NCI-H460 (cell line): Measurements from ENCODE around the gene PPP1R13B. TPM values are rescaled to one million over a fixed set of nuclear protein-coding genes. Genes with fewer than 3 reads are reported as not detected.

Experiments used
- DNase-seq: peaks from one replicate; pipeline ENCODE4 v3.0.0-alpha.2; 2016; ENCODE audit warnings: low read depth; ENCODE audit errors: extremely low read depth
- total RNA-seq: library from RNA; depleted of rRNA; stranded (reverse); fragments of >200 nt; shearing (Covaris generic); gene quantifications from 2 replicates; pipeline ENCODE4 v1.2.3, GENCODE V29; 2014

Gene PPP1R13B
- total RNA-seq, 1 experiment from 2014 or later, result 1.4 TPM

- no peak for DNase-seq
These were observed 131.1 kb downstream of the PPP1R13B start for GRCh38 chr14:103716091-103716801.

- peak; percentile 100 for DNase-seq
These were observed 132.0 kb downstream of the PPP1R13B start, which contains the start of the genes XRCC3 and ZFYVE21 for GRCh38 chr14:103715052-103716000. TSS of gene XRCC3 (minus strand) at chr14:103715451. CDS start at chr14:103711087, 4,364 bp downstream. TSS of gene ZFYVE21 (plus strand) at chr14:103715810. CDS start at chr14:103715842, 32 bp downstream.

DNA sequence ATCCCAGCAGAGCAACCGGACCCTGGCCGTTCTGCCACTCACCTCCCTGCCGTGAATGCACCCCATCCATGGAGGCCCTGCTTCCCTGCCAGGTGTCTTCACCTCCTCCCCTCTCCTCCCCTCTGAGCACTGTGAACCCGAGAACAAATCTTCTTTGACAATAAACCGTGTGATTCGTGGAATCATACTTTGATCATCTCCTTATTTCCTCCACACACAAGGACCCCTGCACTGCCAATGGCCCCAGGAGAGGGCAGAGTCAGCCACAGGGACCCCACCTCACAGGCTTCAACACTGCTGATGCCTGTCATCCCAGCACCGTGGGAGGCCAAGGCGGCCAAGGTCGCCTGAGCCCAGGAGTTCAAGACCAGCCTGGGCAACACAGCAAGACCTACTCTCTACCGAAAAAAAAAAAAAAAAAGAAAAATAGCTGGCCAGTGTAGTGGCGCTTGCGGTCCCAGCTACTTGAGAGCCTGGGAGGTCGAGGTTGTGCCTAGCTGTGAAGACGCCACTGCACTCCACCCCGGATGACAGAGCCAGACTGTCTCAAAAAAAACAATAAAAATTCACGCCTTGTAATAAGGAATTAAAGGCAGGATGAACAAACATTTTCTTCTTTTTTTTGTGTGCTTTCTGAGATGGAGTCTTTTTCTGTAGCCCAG, 133.2 kb downstream of the PPP1R13B start:
- DNase-seq, result no peak

DNA sequence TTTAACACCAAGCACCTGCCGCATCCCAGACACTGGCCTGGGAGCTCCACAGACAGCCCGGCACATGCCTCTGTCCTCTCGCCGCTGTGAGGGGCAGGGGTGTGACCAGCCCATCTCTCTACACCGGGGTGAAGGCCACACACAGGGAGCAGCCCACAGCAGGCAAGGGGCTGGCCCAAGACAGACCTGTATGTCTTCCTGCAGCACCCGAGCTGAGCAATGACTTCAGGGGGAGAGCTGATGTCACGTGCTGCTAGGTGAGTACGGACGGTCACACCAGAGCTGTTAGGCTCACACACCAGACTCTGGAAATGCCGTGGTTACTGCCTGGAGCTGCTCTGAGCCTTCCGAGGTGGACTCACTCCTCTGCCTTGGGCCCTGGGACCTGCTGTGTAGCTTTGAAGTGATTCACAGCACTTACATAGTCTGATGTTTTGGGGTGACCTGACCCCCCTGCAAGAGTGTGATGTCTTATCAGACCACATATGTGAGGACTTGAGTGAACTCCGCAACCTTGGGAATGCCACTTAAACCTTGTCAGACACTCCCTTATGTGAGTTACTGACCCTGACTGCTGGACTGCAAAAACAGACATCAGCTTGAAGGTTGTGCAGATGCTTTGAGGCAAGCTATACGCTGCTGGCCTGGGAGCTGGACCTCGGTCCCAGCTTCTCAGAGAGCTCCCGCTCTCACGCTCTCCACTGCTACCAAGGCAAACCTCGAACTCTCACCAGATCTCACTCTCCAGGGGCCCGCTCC, 133.9 kb downstream of the PPP1R13B start:
- no peak for DNase-seq

- no peak for DNase-seq
These were observed 134.6 kb downstream of the PPP1R13B start for GRCh38 chr14:103712633-103713247.

- DNase-seq, result no peak
These were observed 135.6 kb downstream of the PPP1R13B start for GRCh38 chr14:103711516-103712431.

DNA sequence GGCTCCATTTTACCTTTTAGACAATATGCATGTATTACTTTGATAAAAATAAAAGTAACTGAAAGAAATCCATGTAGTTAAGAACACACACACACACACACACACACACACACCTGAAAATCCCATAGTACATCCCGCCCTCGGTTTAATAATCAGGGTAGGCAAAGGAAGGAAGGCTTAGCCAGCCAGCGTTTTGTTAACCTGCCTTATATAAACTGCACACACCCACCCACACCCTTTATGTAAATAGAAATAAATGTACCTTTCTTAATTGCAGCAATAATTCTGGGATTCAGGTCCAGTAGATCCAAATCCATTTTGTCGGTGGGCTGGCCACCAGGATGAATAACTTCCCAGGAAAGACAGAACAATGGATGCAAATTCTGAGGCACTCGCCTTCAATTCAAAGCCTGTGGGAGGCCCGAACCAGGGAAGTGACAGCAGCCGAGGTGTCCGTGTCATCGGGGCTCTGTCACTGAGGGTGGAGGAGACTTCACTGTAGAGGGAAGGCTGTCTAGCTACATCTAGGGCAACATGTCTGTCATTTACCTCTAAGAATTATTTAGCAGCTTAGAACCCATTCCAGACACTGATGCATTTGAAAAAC, 136.5 kb downstream of the PPP1R13B start:
- DNase-seq, result no peak

DNA sequence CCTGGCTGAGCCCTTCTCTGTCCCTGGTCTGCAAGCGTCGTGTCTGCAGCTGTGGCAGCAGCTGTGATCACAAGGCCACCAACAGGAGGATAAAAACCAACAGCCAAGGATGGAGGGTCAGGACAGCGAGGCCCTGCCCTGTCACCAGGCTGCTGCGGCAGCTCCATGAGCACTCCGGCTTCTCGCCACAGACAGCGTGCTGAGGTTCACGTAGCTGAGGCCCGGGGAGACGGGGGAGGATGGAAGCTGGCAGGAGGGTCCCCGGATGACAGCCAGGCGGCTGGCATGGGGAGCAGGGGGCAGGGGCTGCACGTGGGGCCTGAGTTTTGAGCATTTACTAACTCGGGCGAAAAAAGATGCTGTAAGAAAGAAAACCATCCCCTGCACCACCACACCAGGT, 137.6 kb downstream of the PPP1R13B start:
- no peak for DNase-seq

DNA sequence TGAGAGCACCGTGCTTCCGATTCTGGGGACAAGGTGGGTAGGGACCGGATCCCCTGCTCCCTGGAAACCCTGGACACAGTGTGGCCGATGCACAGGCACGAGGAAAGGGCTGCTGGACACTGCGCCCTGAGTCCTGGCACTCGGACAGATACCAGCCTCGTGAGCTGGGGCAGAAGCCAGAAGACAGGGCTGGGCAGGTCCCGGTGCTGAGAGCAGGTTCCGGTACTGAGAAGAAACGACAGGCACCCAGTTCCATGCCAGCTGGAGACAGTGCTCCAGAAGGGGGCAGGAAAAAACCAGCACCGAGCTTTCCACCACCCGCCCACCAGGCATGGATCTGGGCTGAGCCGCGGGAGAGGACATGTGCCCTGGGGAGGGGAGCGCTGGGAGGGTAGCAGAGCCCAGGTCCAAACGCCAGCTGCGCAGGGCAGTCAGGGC, 138.6 kb downstream of the PPP1R13B start:
- no peak for DNase-seq

- no peak for DNase-seq
These were observed 139.8 kb downstream of the PPP1R13B start for GRCh38 chr14:103707329-103708263.

GRCh38 chr14:103706551-103707328, 140.6 kb downstream of the PPP1R13B start:
- no peak for DNase-seq

GRCh38 chr14:103705504-103706284, 141.7 kb downstream of the PPP1R13B start:
- no peak for DNase-seq

DNA sequence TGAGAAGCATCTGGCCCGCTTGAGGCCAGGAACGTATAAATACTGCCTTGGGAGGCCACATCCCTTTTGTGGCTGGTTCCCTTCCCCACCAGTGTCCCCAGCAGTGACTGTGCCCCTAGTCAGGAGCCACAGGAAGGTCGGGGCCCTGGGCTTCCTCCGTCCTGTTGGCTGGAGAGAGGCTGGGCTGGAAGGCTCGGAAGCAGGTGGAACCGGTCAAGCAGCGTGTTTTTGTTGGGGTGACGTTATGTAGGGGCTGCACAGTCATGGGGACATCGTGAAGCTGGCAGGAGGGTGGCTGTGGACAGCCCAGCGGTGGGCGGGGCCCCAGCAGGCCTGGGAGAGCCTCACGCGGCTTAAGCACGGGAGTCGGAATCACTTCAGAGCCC, 142.3 kb downstream of the PPP1R13B start:
- no peak for DNase-seq

GRCh38 chr14:103704708-103705107, 142.7 kb downstream of the PPP1R13B start:
- DNase-seq, result no peak
